ENCODE results near the gene EIF1B.

DNA sequence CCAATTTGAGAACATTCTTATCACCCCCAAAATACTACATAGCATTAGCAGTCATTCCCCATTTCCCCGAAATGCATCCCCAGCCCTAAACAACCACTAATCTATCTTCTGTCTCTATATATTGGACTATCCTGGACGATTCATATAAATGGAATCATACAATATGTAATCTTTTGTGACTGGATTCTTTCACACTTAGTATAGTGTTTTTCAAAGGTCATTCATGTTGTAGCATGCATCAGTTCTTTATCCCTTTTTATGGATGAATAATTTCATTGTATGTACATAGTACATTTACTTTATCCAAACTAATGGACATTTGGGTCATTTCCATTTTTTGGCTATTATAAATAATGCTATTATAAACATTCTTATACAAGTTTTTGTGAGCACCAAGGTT, 27.5 kb upstream of the EIF1B start:
- TF ChIP-seq CHD1 (IDR thresholded peaks at IDR 0.05; ENCODE audit: low read depth, low read length): no peak
- TF ChIP-seq CBX5 (IDR thresholded peaks at IDR 0.05; ENCODE audit: low read depth): no peak
- TF ChIP-seq, protein P1, sequence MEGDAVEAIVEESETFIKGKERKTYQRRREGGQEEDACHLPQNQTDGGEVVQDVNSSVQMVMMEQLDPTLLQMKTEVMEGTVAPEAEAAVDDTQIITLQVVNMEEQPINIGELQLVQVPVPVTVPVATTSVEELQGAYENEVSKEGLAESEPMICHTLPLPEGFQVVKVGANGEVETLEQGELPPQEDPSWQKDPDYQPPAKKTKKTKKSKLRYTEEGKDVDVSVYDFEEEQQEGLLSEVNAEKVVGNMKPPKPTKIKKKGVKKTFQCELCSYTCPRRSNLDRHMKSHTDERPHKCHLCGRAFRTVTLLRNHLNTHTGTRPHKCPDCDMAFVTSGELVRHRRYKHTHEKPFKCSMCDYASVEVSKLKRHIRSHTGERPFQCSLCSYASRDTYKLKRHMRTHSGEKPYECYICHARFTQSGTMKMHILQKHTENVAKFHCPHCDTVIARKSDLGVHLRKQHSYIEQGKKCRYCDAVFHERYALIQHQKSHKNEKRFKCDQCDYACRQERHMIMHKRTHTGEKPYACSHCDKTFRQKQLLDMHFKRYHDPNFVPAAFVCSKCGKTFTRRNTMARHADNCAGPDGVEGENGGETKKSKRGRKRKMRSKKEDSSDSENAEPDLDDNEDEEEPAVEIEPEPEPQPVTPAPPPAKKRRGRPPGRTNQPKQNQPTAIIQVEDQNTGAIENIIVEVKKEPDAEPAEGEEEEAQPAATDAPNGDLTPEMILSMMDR (IDR thresholded peaks at IDR 0.05 in 2 of 3, conservative IDR thresholded peaks at IDR 0.05 in 1 of 3; ENCODE audit: control insufficient read depth in 2 of 3, extremely low read depth in 1 of 3, insufficient read depth in 1 of 3, low read depth in 3 of 3, low read length in 3 of 3): no peak
- TF ChIP-seq SIN3A (IDR thresholded peaks at IDR 0.05; ENCODE audit: low read depth, low read length): no peak

Measured in GM12878 (cell line).